Measurements from ENCODE around the gene ANKMY2. TPM values are rescaled to one million over a fixed set of nuclear protein-coding genes. Genes with fewer than 3 reads are reported as not detected.

ANKMY2 gene
- polyA plus RNA-seq, 1 donor from 2014 or later: 94.7 TPM

- Histone ChIP-seq H3K9ac (ENCODE audit: low read length) (peak overlapping the region; percentile 95), H4K20me1 (ENCODE audit: insufficient read depth) (peaks cover 10% of the 10 kb centered on the region), H3K9me2 (ENCODE audit: insufficient read depth, low read length) (no peaks in the 10 kb centered on the region), H3K4me2 (ENCODE audit: low read length) (peak overlapping the region; percentile 94), H3K9me3 (ENCODE audit: low read length) (no peaks in the 10 kb centered on the region), H3K79me2 (replicated peaks; ENCODE audit: insufficient read depth, low read length) (peaks cover 83% of the 10 kb centered on the region), H3K27ac (ENCODE audit: low read length) (peak overlapping the region; percentile 94), H2AFZ (ENCODE audit: low read depth, low read length) (no peak overlapping the region), H3K4me3 (ENCODE audit: low read length) (peak overlapping the region; percentile 86), H3K36me3 (ENCODE audit: insufficient read depth, low read length) (no peaks in the 10 kb centered on the region), H3F3A (ENCODE audit: insufficient read depth, low read length, poor library complexity, severe bottlenecking) (no peaks in the 10 kb centered on the region), H3K27me3 (ENCODE audit: insufficient read depth, low read depth, low read length) (no peaks in the 10 kb centered on the region)
- no peak for TF ChIP-seq TAF1 (IDR thresholded peaks at IDR 0.05; ENCODE audit: low read depth)
- no peak for TF ChIP-seq POLR2AphosphoS5 (IDR thresholded peaks at IDR 0.05)
- TF ChIP-seq EZH2 (IDR thresholded peaks at IDR 0.05; ENCODE audit: borderline replicate concordance, insufficient read depth, low read length, poor library complexity, severe bottlenecking): no peak
- no peak for TF ChIP-seq EP300 (conservative IDR thresholded peaks at IDR 0.05; ENCODE audit: poor library complexity, severe bottlenecking)
- no peak for TF ChIP-seq SMC3 (conservative IDR thresholded peaks at IDR 0.05; ENCODE audit: poor library complexity)
- no peak for TF ChIP-seq MXI1 (conservative IDR thresholded peaks at IDR 0.05; ENCODE audit: poor library complexity, severe bottlenecking)
- no peak for TF ChIP-seq RAD21 (conservative IDR thresholded peaks at IDR 0.05)
- TF ChIP-seq, protein P1, sequence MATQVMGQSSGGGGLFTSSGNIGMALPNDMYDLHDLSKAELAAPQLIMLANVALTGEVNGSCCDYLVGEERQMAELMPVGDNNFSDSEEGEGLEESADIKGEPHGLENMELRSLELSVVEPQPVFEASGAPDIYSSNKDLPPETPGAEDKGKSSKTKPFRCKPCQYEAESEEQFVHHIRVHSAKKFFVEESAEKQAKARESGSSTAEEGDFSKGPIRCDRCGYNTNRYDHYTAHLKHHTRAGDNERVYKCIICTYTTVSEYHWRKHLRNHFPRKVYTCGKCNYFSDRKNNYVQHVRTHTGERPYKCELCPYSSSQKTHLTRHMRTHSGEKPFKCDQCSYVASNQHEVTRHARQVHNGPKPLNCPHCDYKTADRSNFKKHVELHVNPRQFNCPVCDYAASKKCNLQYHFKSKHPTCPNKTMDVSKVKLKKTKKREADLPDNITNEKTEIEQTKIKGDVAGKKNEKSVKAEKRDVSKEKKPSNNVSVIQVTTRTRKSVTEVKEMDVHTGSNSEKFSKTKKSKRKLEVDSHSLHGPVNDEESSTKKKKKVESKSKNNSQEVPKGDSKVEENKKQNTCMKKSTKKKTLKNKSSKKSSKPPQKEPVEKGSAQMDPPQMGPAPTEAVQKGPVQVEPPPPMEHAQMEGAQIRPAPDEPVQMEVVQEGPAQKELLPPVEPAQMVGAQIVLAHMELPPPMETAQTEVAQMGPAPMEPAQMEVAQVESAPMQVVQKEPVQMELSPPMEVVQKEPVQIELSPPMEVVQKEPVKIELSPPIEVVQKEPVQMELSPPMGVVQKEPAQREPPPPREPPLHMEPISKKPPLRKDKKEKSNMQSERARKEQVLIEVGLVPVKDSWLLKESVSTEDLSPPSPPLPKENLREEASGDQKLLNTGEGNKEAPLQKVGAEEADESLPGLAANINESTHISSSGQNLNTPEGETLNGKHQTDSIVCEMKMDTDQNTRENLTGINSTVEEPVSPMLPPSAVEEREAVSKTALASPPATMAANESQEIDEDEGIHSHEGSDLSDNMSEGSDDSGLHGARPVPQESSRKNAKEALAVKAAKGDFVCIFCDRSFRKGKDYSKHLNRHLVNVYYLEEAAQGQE (IDR thresholded peaks at IDR 0.05; ENCODE audit: borderline replicate concordance): no peak
- no peak for TF ChIP-seq CTCF (IDR thresholded peaks at IDR 0.05; ENCODE audit: poor library complexity, severe bottlenecking)
Observed at GRCh38 chr7:16647435-16647960, 1.9 kb upstream of the ANKMY2 start.

- H3K9ac ChIP-seq (ENCODE audit: low read length): peak overlapping the region; percentile 95
- no peaks in the 10 kb centered on the region for H3K36me3 ChIP-seq (ENCODE audit: insufficient read depth, low read length)
- TF ChIP-seq MXI1 (conservative IDR thresholded peaks at IDR 0.05; ENCODE audit: poor library complexity, severe bottlenecking) (peak; percentile 30), POLR2AphosphoS5 (IDR thresholded peaks at IDR 0.05) (peak; percentile 5)
- TF ChIP-seq, protein P1 (IDR thresholded peaks at IDR 0.05; ENCODE audit: borderline replicate concordance): no peak
- H3K27me3 ChIP-seq (ENCODE audit: insufficient read depth, low read depth, low read length): no peaks in the 10 kb centered on the region
- H3K9me2 ChIP-seq (ENCODE audit: insufficient read depth, low read length): no peaks in the 10 kb centered on the region
- no peaks in the 10 kb centered on the region for H3F3A ChIP-seq (ENCODE audit: insufficient read depth, low read length, poor library complexity, severe bottlenecking)
- peaks cover 7% of the 10 kb centered on the region for H4K20me1 ChIP-seq (ENCODE audit: insufficient read depth)
- peaks cover 82% of the 10 kb centered on the region for H3K79me2 ChIP-seq (replicated peaks; ENCODE audit: insufficient read depth, low read length)
- peak overlapping the region; percentile 94 for H3K4me2 ChIP-seq (ENCODE audit: low read length)
- peak overlapping the region; percentile 94 for H3K27ac ChIP-seq (ENCODE audit: low read length)
- no peaks in the 10 kb centered on the region for H3K9me3 ChIP-seq (ENCODE audit: low read length)
- peak overlapping the region; percentile 86 for H3K4me3 ChIP-seq (ENCODE audit: low read length)
- peak overlapping the region; percentile 63 for H2AFZ ChIP-seq (ENCODE audit: low read depth, low read length)
Observed at GRCh38 chr7:16646472-16647072, 1.0 kb upstream of the ANKMY2 start.
